GM23338 (cell line): ENCODE data around the gene SMYD1. TPM values are rescaled to one million over a fixed set of nuclear protein-coding genes. Genes with fewer than 3 reads are reported as not detected.

Experiments used
- ATAC-seq: fragments of 200-7000 bp; cut with Tn5 transposase; 3 replicates; pipeline ENCODE4 v1.9.1; 2020
- DNase-seq: peaks from one replicate; pipeline ENCODE4 v3.0.0-alpha.2; 2015; ENCODE audit warnings: low spot score
- H2AFZ ChIP-seq: fragments of 200-600 bp; sonication (generic); 2 replicates; pipeline ENCODE4 v1.8.0; 2016; ENCODE audit warnings: antibody characterized with exemption, mild to moderate bottlenecking, moderate library complexity
- H3F3A ChIP-seq: fragments of 200-600 bp; sonication (generic); replicated peaks from 2 replicates; pipeline ENCODE4 v1.8.0; 2017; ENCODE audit warnings: antibody characterized with exemption, mixed run types, low read depth
- H3K27ac ChIP-seq: fragments of 200-600 bp; sonication (generic); 2 replicates; pipeline ENCODE4 v1.6.1; 2016; ENCODE audit warnings: low read depth
- H3K27me3 ChIP-seq: fragments of 200-600 bp; sonication (generic); 2 replicates; pipeline ENCODE4 v1.8.0; 2016; ENCODE audit warnings: mild to moderate bottlenecking, mixed run types, moderate library complexity; ENCODE audit not compliant: insufficient read depth
- H3K36me3 ChIP-seq: fragments of 200-600 bp; sonication (generic); 2 replicates; pipeline ENCODE4 v1.8.0; 2016; ENCODE audit warnings: mild to moderate bottlenecking; ENCODE audit not compliant: insufficient read depth
- H3K4me1 ChIP-seq: fragments of 200-600 bp; sonication (generic); 2 replicates; pipeline ENCODE4 v1.8.0; 2016; ENCODE audit warnings: mild to moderate bottlenecking, moderate library complexity; ENCODE audit not compliant: insufficient read depth
- H3K4me2 ChIP-seq: fragments of 200-600 bp; sonication (generic); 2 replicates; pipeline ENCODE4 v1.7.1; 2017; ENCODE audit warnings: mixed run types
- H3K4me3 ChIP-seq: fragments of 200-600 bp; sonication (generic); 2 replicates; pipeline ENCODE4 v1.6.1; 2016; ENCODE audit warnings: mixed run types
- H3K79me2 ChIP-seq: fragments of 200-600 bp; sonication (generic); replicated peaks from 2 replicates; pipeline ENCODE4 v1.8.0; 2017; ENCODE audit warnings: mild to moderate bottlenecking; ENCODE audit not compliant: insufficient read depth
- H3K9me2 ChIP-seq: fragments of 200-600 bp; sonication (generic); 2 replicates; pipeline ENCODE4 v1.8.0; 2017; ENCODE audit not compliant: insufficient read depth
- H4K20me1 ChIP-seq: fragments of 200-600 bp; sonication (generic); replicated peaks from 2 replicates; pipeline ENCODE4 v1.8.0; 2017; ENCODE audit warnings: mild to moderate bottlenecking; ENCODE audit not compliant: insufficient read depth
- H3K27ac Mint-ChIP-seq: 2 replicates; pipeline ENCODE4 v1.8.0; 2020; ENCODE audit warnings: inconsistent platforms, mild to moderate bottlenecking, moderate library complexity, mixed read lengths
- H3K27me3 Mint-ChIP-seq: 3 replicates; pipeline ENCODE4 v1.8.0; 2022; ENCODE audit warnings: low read depth, mild to moderate bottlenecking, moderate library complexity, mixed read lengths, inconsistent platforms; ENCODE audit not compliant: insufficient read depth, poor library complexity
- H3K36me3 Mint-ChIP-seq: 3 replicates; pipeline ENCODE4 v1.8.0; 2021; ENCODE audit warnings: low read depth, mild to moderate bottlenecking, inconsistent platforms, moderate library complexity, mixed read lengths
- H3K4me1 Mint-ChIP-seq: 3 replicates; pipeline ENCODE4 v1.8.0; 2020; ENCODE audit warnings: mild to moderate bottlenecking, inconsistent platforms, mixed read lengths
- H3K4me3 Mint-ChIP-seq: 3 replicates; pipeline ENCODE4 v1.8.0; 2021; ENCODE audit warnings: moderate library complexity, mild to moderate bottlenecking, inconsistent platforms, mixed read lengths
- H3K9me3 Mint-ChIP-seq: 3 replicates; pipeline ENCODE4 v1.8.0; 2020; ENCODE audit warnings: moderate library complexity, mild to moderate bottlenecking, inconsistent platforms, mixed read lengths
- CREB1 ChIP-seq: fragments of 250-450 bp; sonication (Bioruptor Pico); IDR thresholded peaks from 2 replicates; pipeline ENCODE4 v1.5.0; 2020; ENCODE audit warnings: low read depth, mild to moderate bottlenecking, moderate library complexity
- CTCF ChIP-seq, 2 experiments: fragments of 200-600 bp in 1 of 2; sonication (generic) in 1 of 2; conservative IDR thresholded peaks; 2 replicates each; pipeline versions ENCODE4 v1.5.1 to v1.6.1; 2016 to 2017; ENCODE audit warnings: antibody characterized with exemption in 2 of 2, low read depth in 2 of 2, mild to moderate bottlenecking in 2 of 2, moderate library complexity in 1 of 2
- ETS1 ChIP-seq: IDR thresholded peaks from 2 replicates; pipeline ENCODE4 v1.6.1; 2016; ENCODE audit warnings: antibody characterized with exemption
- EZH2 ChIP-seq: fragments of 200-600 bp; sonication (generic); IDR thresholded peaks from one replicate; pipeline ENCODE4 v1.8.0; 2017; ENCODE audit warnings: antibody characterized with exemption, mild to moderate bottlenecking, low read depth; ENCODE audit not compliant: unreplicated experiment
- EZH2phosphoT487 ChIP-seq: fragments of 200-600 bp; sonication (generic); IDR thresholded peaks from one replicate; pipeline ENCODE4 v1.8.1; 2018; ENCODE audit warnings: antibody characterized with exemption; ENCODE audit not compliant: unreplicated experiment
- JUNB ChIP-seq: IDR thresholded peaks from one replicate; pipeline ENCODE4 v1.6.1; 2016; ENCODE audit warnings: antibody characterized with exemption; ENCODE audit not compliant: unreplicated experiment
- NANOG ChIP-seq: IDR thresholded peaks from 2 replicates; pipeline ENCODE4 v1.6.1; 2016; ENCODE audit warnings: antibody characterized with exemption, borderline replicate concordance
- POLR2AphosphoS5 ChIP-seq: IDR thresholded peaks from 2 replicates; pipeline ENCODE4 v1.6.1; 2016; ENCODE audit warnings: antibody characterized with exemption, low read depth
- REST ChIP-seq: IDR thresholded peaks from one replicate; pipeline ENCODE4 v1.6.1; 2018; ENCODE audit warnings: antibody characterized with exemption; ENCODE audit not compliant: unreplicated experiment
- STAT1 ChIP-seq: IDR thresholded peaks from one replicate; pipeline ENCODE4 v1.6.1; 2016; ENCODE audit warnings: antibody characterized with exemption; ENCODE audit not compliant: unreplicated experiment
- ZNF114 ChIP-seq: fragments of 250-450 bp; sonication (Bioruptor Pico); IDR thresholded peaks from 2 replicates; pipeline ENCODE4 v1.5.0; 2020; ENCODE audit warnings: mild to moderate bottlenecking, moderate library complexity
- ZNF331 ChIP-seq: fragments of 250-450 bp; sonication (Bioruptor Pico); IDR thresholded peaks from 2 replicates; pipeline ENCODE4 v1.5.0; 2020; ENCODE audit warnings: low read depth, mild to moderate bottlenecking, moderate library complexity
- ZNF462 ChIP-seq: fragments of 250-450 bp; sonication (Bioruptor Pico); IDR thresholded peaks from 2 replicates; pipeline ENCODE4 v1.5.0; 2020; ENCODE audit warnings: mild to moderate bottlenecking, moderate library complexity
- long read RNA-seq: library from polyadenylated mRNA; unstranded; transcript quantifications from one replicate; pipeline ENCODE4 v2.0.0, GENCODE V29; 2020; ENCODE audit not compliant: unreplicated experiment
- polyA plus RNA-seq: library from polyadenylated mRNA; unstranded; fragments of >200 nt; fragmentation: Nextera tagmentation; extraction: Ambion mirVana; gene quantifications from 2 replicates; pipeline ENCODE4 v1.2.1, GENCODE V29; 2016
- total RNA-seq: library from RNA; depleted of rRNA; stranded (reverse); fragments of >200 nt; shearing (Covaris generic); gene quantifications from 2 replicates; pipeline ENCODE4 v1.2.3, GENCODE V29; 2014; rRNA removed

The SMYD1 gene
- 0.07 TPM in 1 of 2 replicates, not detected in the other for total RNA-seq
- 0.35 TPM in 1 of 2 replicates, not detected in the other for polyA plus RNA-seq
- long read RNA-seq = 0 reads

- no peak within 1 kb of the TSS for H3K27ac Mint-ChIP-seq
- Histone ChIP-seq H3F3A (no peaks in the 10 kb centered on the region), H3K27me3 (no peaks in the 10 kb centered on the region), H3K9me2 (no peaks in the 10 kb centered on the region), H3K36me3 (no peaks in the 10 kb centered on the region), H3K79me2 (no peaks in the 10 kb centered on the region), H2AFZ (peak within 1 kb of the TSS; percentile 94), H3K4me1 (peaks cover 17% of the 10 kb centered on the region), H3K4me2 (no peak within 1 kb of the TSS), H3K4me3 (no peak within 1 kb of the TSS), H3K27ac (no peak within 1 kb of the TSS), H4K20me1 (no peaks in the 10 kb centered on the region)
- H3K4me3 Mint-ChIP-seq = no peak within 1 kb of the TSS
- H3K27me3 Mint-ChIP-seq = peaks cover 2% of the 10 kb centered on the region
- DNase-seq (no peak), ATAC-seq (no peak; the same call in 2 of the 3 replicates)
- TF ChIP-seq CTCF (conservative IDR thresholded peaks at IDR 0.05; ENCODE audit: low read depth in 2 of 2) (no peak), ETS1 (no peak), ZNF462 (CRISPR knock-in tag) (no peak), ZNF331 (CRISPR knock-in tag) (no peak), EZH2phosphoT487 (no peak), ZNF114 (no peak), JUNB (no peak), EZH2 (no peak), STAT1 (no peak), CREB1 (CRISPR knock-in tag) (no peak), POLR2AphosphoS5 (no peak), REST (no peak), NANOG (no peak)
- no peaks in the 10 kb centered on the region; the same call in 2 of the 3 replicates for H3K36me3 Mint-ChIP-seq
- H3K9me3 Mint-ChIP-seq = no peaks in the 10 kb centered on the region
- peaks cover 26% of the 10 kb centered on the region for H3K4me1 Mint-ChIP-seq
Observed at GRCh38 chr2:88067598-88067997, at the start of gene SMYD1. TSS of gene SMYD1 (plus strand) at chr2:88067825. CDS start at chr2:88067865, 40 bp downstream.
